ENCODE measurements around the gene PGS1. TPM values are rescaled to one million over a fixed set of nuclear protein-coding genes. Genes with fewer than 3 reads are reported as not detected.

The PGS1 gene
- total and polyA plus RNA-seq, 8 donors: 11.9 to 209 (median 31.6) TPM

DNA sequence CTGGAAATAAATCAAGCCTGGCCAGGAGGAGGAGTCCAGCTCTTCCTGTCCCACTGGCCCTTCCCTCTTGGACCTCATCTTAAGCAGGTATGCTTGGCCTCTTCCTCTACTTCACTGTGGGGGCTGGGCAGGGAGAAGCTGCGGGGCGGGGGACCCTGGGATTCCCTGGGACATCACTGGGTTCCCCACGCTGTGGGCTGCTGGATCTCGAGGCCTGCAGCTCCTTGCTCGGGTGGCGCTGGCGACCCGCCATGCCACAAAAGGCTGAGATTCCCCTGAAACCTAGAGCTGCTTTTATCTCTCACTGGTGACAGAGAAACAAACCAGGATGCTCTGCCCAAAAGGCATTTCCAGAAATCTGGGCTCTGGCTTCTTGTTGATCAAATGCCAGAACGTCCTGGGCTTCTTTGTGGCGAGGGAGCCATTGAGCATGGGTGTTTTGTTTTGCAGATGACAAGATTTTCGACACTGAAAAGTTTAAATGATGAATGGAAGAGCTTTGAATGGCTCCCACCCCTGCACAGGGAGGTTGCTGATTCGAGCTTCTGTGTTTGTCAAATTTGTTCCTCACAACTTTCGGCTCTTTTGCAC is 8.6 kb upstream of the PGS1 start:
- 57 to 70% (median 66%) methylated on average over 7 to 13 of the region's 13 CpGs for WGBS, 5 donors
- no peak overlapping the region for H3K4me3 ChIP-seq
- TF ChIP-seq POLR2A (IDR thresholded peaks at IDR 0.05) (no peak), POLR2AphosphoS5 (IDR thresholded peaks at IDR 0.05) (no peak), EP300 (IDR thresholded peaks at IDR 0.05) (no peak)
- TF ChIP-seq, protein P1, sequence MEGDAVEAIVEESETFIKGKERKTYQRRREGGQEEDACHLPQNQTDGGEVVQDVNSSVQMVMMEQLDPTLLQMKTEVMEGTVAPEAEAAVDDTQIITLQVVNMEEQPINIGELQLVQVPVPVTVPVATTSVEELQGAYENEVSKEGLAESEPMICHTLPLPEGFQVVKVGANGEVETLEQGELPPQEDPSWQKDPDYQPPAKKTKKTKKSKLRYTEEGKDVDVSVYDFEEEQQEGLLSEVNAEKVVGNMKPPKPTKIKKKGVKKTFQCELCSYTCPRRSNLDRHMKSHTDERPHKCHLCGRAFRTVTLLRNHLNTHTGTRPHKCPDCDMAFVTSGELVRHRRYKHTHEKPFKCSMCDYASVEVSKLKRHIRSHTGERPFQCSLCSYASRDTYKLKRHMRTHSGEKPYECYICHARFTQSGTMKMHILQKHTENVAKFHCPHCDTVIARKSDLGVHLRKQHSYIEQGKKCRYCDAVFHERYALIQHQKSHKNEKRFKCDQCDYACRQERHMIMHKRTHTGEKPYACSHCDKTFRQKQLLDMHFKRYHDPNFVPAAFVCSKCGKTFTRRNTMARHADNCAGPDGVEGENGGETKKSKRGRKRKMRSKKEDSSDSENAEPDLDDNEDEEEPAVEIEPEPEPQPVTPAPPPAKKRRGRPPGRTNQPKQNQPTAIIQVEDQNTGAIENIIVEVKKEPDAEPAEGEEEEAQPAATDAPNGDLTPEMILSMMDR (IDR thresholded peaks at IDR 0.05): no peak
- H3K27me3 ChIP-seq: peaks cover 0 to 16% (median 5%) of the 10 kb centered on the region in 3 donors
- intact Hi-C loops (cut with DNase I; ENCODE audit: low total_unique reads): loop anchor here (10.0 kb wide), 1 partner anchor 55 kb away; no protein-coding TSS in a partner anchor
- H3K4me1 ChIP-seq: peaks cover 0 to 17% (median 8%) of the 10 kb centered on the region in 4 donors
- no peaks in the 10 kb centered on the region for H3K9me3 ChIP-seq
- no peaks in the 10 kb centered on the region for H3K36me3 ChIP-seq
- no peak overlapping the region for H3K27ac ChIP-seq
- DNase-seq: no peak

DNA sequence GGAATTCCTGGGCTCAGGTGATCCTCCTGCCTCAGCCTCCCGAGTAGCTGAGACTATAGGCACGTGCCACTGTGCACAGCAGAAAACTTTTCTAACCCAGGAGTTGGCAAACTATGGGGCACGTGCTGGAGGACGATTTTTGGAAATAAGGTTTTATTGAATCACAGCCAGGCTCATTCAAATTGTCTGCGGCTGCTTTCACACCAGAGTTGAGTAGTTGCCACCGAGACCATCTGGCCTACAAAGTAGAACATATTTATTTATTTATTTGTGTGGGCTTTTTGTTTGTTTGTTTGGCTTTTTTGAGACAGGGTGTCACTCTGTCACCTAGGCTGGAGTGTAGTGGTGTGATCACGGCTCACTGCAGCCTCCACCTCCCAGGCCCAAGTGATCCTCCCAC is 7.4 kb upstream of the PGS1 start:
- Histone ChIP-seq H3K4me1 (peaks cover 0 to 18% (median 2%) of the 10 kb centered on the region in 4 donors), H3K4me3 (no peak overlapping the region), H3K27me3 (peaks cover 0 to 5% (median 5%) of the 10 kb centered on the region in 3 donors), H3K36me3 (no peaks in the 10 kb centered on the region), H3K9me3 (no peaks in the 10 kb centered on the region), H3K27ac (no peak overlapping the region)
- intact Hi-C loops (cut with DNase I; ENCODE audit: low total_unique reads): loop anchor here (10.0 kb wide), 1 partner anchor 54 kb away; no protein-coding TSS in a partner anchor
- DNase-seq: no peak
- 81 to 87% (median 83%) methylated on average over 7 of the region's 7 CpGs for WGBS, 5 donors
- TF ChIP-seq EP300 (IDR thresholded peaks at IDR 0.05) (no peak), POLR2A (IDR thresholded peaks at IDR 0.05) (no peak), POLR2AphosphoS5 (IDR thresholded peaks at IDR 0.05) (no peak)
- TF ChIP-seq, protein P1 (IDR thresholded peaks at IDR 0.05): no peak

DNA sequence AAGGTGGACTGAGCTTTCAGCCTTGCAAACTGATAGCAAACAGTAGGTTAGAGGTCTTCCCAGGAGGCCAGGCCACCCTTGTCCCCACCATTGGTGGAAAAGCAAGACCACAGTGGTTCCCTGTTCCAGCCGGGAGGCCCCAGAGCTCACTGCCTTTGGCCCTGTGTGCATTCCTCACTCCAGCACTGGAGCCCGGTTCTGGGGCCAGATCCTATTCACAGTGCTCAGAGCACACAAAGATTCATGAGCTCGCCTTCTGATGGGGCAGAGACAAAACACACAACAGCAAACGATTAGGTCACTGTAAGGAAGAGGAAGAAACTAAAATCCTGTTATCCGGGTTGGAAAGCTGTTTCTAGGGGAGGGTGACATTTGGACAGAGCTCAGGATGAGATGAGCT is 5.6 kb upstream of the PGS1 start:
- no peak overlapping the region for H3K4me3 ChIP-seq
- WGBS, 5 donors: 52 to 64% (median 56%) methylated on average over 5 of the region's 5 CpGs
- no peaks in the 10 kb centered on the region for H3K9me3 ChIP-seq
- no peak for TF ChIP-seq POLR2A (IDR thresholded peaks at IDR 0.05)
- TF ChIP-seq EP300 (IDR thresholded peaks at IDR 0.05): no peak
- no peak for TF ChIP-seq POLR2AphosphoS5 (IDR thresholded peaks at IDR 0.05)
- TF ChIP-seq, protein P1 (IDR thresholded peaks at IDR 0.05): no peak
- H3K4me1 ChIP-seq: peaks cover 0 to 19% (median 6%) of the 10 kb centered on the region in 4 donors
- DNase-seq: no peak
- no peaks in the 10 kb centered on the region for H3K36me3 ChIP-seq
- peak overlapping the region in 1 of 5 donors; percentile 3 for H3K27ac ChIP-seq
- no peaks in the 10 kb centered on the region for H3K27me3 ChIP-seq
- intact Hi-C loops (cut with DNase I; ENCODE audit: low total_unique reads): loop anchor here (10.0 kb wide), 1 partner anchor 52 kb away; no protein-coding TSS in a partner anchor

GRCh38 chr17:78374189-78374588 is 4.3 kb upstream of the PGS1 start:
- Histone ChIP-seq H3K27ac (peak overlapping the region in 3 of 5 donors; percentile 70 to 95 (median 94)), H3K4me3 (no peak overlapping the region), H3K27me3 (no peaks in the 10 kb centered on the region), H3K9me3 (no peaks in the 10 kb centered on the region), H3K4me1 (peaks cover 2 to 25% (median 12%) of the 10 kb centered on the region in 4 donors), H3K36me3 (no peaks in the 10 kb centered on the region)
- 49 to 72% (median 59%) methylated on average over 5 to 6 of the region's 6 CpGs for WGBS, 5 donors
- DNase-seq: no peak
- TF ChIP-seq, protein P1 (IDR thresholded peaks at IDR 0.05): no peak
- TF ChIP-seq POLR2A (IDR thresholded peaks at IDR 0.05) (no peak), POLR2AphosphoS5 (IDR thresholded peaks at IDR 0.05) (no peak), EP300 (IDR thresholded peaks at IDR 0.05) (no peak)
- intact Hi-C loops (cut with DNase I; ENCODE audit: low total_unique reads): loop anchor here (10.0 kb wide), 1 partner anchor 51 kb away; no protein-coding TSS in a partner anchor

Measured in stomach (tissue), 9 donors.